ENCODE results near the gene BMP8A. TPM values are rescaled to one million over a fixed set of nuclear protein-coding genes. Genes with fewer than 3 reads are reported as not detected.

The BMP8A gene
- total and polyA plus RNA-seq, 10 of the 15 experiments (the other 5 are each of a cell fraction or from before 2014, with no cell fraction given) = not detected

GRCh38 chr1:39489567-39490239, 1.7 kb upstream of the BMP8A start:
- CTCF ChIA-PET = interaction anchor here (1.1 to 3.1 kb wide), 2 partner anchors 49 to 168 kb away, joined by 4 to 13 read pairs; no protein-coding TSS in a partner anchor
- Histone ChIP-seq H3K9ac (ENCODE audit: control insufficient read depth, insufficient read depth, low read length) (no peak overlapping the region), H3K4me2 (ENCODE audit: control insufficient read depth, insufficient read depth) (no peak overlapping the region), H3K79me2 (ENCODE audit: control insufficient read depth, insufficient read depth, low read length) (no peaks in the 10 kb centered on the region), H3K36me3 (ENCODE audit: control insufficient read depth in 2 of 2, insufficient read depth in 2 of 2, low read length in 1 of 2) (peaks cover 0 to 23% of the 10 kb centered on the region in 2 experiments), H3K4me3 (no peak overlapping the region), H4K20me1 (ENCODE audit: control insufficient read depth, insufficient read depth) (no peaks in the 10 kb centered on the region), H3K27ac (ENCODE audit: control insufficient read depth, insufficient read depth) (no peak overlapping the region), H2AFZ (ENCODE audit: control insufficient read depth, low read depth, low read length) (no peak overlapping the region), H3K4me1 (ENCODE audit: control insufficient read depth, insufficient read depth, low read length) (0 out of 2 replicates have a peak, but pooled peaks cover 2% of the 10 kb centered on the region), H3K9me3 (replicated peaks; ENCODE audit: control insufficient read depth, insufficient read depth, low read length) (no peaks in the 10 kb centered on the region), H3K27me3 (replicated peaks in 1 of 2; ENCODE audit: control insufficient read depth in 2 of 2, insufficient read depth in 2 of 2, low read length in 1 of 2) (peaks cover 0 to 1% of the 10 kb centered on the region in 2 experiments; a peak in 1 of 4 replicates)
- in situ Hi-C loops (cut with MboI) = loop anchor here (5.0 kb wide), 1 partner anchor 48 kb away; no protein-coding TSS in a partner anchor
- FAIRE-seq (no peak), DNase-seq (ENCODE audit: low read depth, low spot score) (no peak), ATAC-seq (no peak)
- intact Hi-C loops (cut with micrococcal nuclease; ENCODE audit: unreplicated experiment) = loop anchor here (5.0 kb wide), 1 partner anchor 48 kb away; no protein-coding TSS in a partner anchor
- BruUV-seq (replicated peaks) = no TSS peak
- SMC1A ChIA-PET (ENCODE audit: uncharacterized antibody, unreplicated experiment) = interaction anchor here (1.7 to 2.5 kb wide), 2 partner anchors 19 to 49 kb away, joined by 5 to 6 read pairs; no protein-coding TSS in a partner anchor
- POLR2A ChIA-PET = interaction anchor here (1.2 kb wide), 1 partner anchor 12 kb away, joined by 7 read pairs; no protein-coding TSS in a partner anchor
- WGBS (ENCODE audit: insufficient coverage, insufficient replicate concordance, low lambda C conversion rate, missing lambda C conversion rate) = 95% methylated on average over 13 of the region's 13 CpGs
- RAD21 ChIA-PET (ENCODE audit: unreplicated experiment) = interaction anchor here (1.1 kb wide), 1 partner anchor 35 kb away, joined by 4 read pairs; no protein-coding TSS in a partner anchor
- peak; percentile 51 for TF ChIP-seq POLR2AphosphoS5 (IDR thresholded peaks at IDR 0.05; ENCODE audit: low read length)
- TF ChIP-seq NFYA (IDR thresholded peaks at IDR 0.05; ENCODE audit: borderline replicate concordance, low read depth, low read length) = no peak
- no peak for TF ChIP-seq NKRF (conservative IDR thresholded peaks at IDR 0.05)
- no peak for TF ChIP-seq TARDBP (IDR thresholded peaks at IDR 0.05; ENCODE audit: borderline replicate concordance)
- 0 out of 2 replicates have a peak, but pooled peaks have one; percentile 17 for TF ChIP-seq POLR2A (IDR thresholded peaks at IDR 0.05; ENCODE audit: low read depth, low read length)
- TF ChIP-seq ASH2L (IDR thresholded peaks at IDR 0.05; ENCODE audit: borderline replicate concordance, low read depth) = no peak
- TF ChIP-seq CHD2 (IDR thresholded peaks at IDR 0.05; ENCODE audit: borderline replicate concordance, low read depth, low read length) = no peak
- TF ChIP-seq CREM (IDR thresholded peaks at IDR 0.05; ENCODE audit: low read depth) = no peak
- no peak for TF ChIP-seq TAF1 (IDR thresholded peaks at IDR 0.05; ENCODE audit: borderline replicate concordance, low read depth, low read length)

Data from GM12878 (cell line).